HG03469 (cell line): ENCODE measurements around the gene SNCB.

ENCODE experiments used
- ATAC-seq: cut with Tn5 transposase; IDR thresholded peaks from one replicate; pipeline ENCODE4 v1.9.1; 2021; ENCODE audit warnings: mild to moderate bottlenecking, moderate library complexity, moderate number of reproducible peaks; ENCODE audit not compliant: unreplicated experiment

SNCB gene

DNA sequence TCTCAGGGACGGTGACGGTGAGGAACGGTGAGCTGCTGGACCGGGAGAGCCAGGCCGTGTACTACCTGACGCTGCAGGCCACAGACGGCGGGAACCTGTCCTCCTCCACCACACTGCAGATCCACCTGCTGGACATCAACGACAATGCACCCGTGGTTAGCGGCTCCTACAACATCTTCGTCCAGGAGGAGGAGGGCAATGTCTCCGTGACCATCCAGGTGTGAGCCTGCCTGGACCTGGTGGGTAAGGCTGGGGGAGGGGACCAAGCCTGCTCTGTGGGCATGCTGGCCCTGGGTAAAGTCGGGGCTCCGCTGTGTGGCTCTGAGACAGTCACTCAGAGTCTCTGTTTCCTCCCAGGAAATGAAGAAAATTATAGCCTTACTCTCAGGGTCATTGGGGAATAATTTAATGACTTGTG is 51.9 kb downstream of the SNCB start:
- no peak for ATAC-seq

DNA sequence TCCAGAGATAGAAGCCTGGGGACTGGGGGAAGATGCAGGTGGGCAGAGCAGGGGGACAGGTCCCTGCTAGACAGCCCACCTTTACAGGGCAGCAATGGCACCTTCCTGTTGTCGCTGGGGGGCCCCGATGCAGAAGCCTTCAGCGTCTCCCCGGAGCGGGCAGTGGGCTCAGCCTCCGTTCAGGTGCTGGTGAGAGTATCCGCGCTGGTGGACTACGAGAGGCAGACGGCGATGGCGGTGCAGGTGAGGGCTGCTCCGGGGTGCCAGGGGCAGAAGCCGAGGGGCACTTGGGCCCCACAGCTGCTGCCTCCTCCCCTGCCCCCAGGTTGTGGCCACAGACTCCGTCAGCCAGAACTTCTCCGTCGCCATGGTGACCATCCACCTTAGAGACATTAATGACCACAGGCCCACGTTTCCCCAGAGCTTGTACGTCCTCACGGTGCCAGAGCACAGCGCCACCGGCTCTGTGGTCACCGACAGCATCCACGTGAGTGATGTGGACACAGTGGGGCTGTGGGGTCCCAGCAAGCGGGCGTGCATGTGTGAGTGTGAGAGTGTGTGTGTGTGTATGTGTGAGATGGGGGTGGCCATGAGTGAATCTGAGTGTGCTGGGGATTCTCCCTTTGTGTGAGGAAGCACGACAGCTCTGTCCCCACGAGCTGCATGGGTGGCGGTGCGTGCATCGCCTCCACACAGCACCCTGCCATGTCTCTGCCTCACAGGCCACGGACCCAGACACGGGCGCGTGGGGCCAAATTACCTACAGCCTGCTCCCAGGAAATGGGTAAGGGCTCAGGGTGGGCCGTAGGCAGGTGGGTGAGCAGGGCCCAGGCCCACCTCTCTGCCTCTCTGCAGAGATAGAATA is 52.8 kb downstream of the SNCB start:
- no peak for ATAC-seq

DNA sequence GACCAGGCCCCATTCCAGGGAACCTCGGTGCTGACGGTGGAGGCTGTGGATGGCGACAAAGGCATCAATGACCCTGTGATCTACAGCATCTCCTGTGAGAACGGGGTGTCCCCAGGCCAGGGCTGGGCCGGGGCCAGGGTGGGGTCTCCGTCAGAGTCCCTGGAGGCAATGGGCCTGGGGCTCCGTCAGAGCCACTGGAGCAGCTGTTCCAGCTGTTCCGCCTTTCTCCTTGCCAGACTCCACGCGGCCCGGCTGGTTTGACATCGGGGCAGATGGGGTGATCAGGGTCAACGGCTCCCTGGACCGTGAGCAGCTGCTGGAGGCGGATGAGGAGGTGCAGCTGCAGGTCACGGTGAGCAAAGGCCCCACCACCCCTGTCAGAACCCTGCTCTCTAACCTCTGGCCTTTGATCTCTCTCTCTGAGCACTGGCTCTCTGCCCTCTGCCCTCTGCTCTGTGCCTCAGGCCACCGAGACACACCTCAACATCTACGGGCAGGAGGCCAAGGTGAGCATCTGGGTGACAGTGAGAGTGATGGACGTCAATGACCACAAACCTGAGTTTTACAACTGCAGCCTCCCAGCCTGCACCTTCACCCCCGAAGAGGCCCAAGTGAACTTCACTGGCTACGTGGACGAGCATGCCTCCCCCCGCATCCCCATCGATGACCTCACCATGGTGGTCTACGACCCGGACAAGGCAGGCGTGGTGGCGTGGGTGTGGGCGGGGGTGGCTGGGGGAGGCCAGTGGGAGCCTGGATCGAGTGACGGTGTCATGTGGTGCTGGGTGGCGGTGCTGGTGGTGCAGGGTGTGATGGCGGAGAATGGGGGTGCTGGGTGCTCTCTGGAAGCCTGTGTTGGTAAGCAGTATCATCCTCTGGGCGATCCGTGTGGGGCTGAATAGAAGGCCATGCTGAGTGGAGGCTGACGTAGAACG is 54.6 kb downstream of the SNCB start:
- ATAC-seq: no peak

DNA sequence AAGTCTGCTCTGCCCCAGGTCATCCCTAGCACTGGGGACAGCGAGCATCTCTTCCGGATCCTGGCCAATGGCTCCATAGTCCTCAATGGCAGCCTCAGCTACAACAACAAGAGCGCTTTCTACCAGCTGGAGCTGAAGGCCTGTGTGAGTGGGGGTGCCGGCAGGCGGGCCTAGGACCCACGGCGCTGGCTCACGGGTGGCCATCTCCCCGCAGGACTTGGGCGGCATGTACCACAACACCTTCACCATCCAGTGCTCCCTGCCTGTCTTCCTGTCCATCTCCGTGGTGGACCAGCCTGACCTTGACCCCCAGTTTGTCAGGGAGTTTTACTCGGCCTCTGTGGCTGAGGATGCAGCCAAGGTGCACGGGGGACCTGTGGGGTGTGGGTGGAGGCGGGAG is 55.3 kb downstream of the SNCB start:
- ATAC-seq: no peak

DNA sequence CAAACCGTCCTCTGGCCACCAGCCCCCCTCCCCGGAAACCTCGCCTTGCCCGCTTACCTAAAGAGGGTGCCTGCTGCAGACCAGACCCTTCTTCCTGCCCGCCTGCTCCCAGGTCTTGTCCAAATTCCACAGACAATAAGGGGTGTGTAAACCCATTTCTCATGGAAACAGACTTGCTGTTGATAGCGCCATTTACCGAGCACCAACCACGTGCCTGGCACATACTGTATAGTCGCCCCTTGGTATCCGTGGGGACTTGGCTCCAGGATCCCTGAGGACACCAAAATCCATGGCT is 56.1 kb downstream of the SNCB start:
- no peak for ATAC-seq

DNA sequence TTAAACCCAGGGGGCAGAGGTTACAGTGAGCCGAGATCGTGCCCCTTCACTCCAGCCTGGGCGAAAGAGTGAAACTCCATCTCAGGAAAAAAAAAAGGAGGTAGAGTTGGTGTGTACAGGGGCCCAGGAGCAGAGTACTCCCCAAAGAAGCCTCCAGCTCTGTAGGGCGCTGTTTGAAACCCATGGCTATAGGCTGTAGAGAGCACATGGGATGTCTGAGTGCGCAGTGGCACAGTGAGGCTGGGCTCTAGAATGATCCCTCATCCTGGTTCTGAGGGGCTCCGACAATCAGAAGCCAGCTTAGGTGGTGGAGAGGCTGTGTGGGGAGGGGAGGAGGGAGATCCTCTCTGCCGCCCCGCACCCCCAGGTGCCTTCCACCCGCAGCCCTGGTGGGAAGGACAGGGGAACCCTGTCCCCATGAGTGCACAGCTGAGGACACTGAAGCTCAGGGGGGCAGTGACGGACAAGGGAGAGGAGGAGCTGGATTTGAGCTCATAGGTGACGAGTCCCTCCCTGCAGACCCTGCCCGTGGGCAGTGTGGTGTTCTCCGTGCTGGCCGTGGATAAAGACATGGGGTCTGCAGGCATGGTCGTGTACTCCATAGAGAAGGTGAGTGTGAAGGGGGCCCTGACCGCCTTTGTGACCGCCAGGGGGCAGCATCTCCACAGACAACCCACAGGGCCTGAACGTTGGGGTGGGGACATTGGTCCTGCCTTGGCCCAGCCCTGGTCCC is 56.6 kb downstream of the SNCB start:
- no peak for ATAC-seq
